Measurements from ENCODE around the gene ARMC5.
"Not testable (repeated sequence)": the region's sequence is repeated elsewhere in the genome, so short reads cannot be mapped to it uniquely, and the experiment has no call there.

DNA sequence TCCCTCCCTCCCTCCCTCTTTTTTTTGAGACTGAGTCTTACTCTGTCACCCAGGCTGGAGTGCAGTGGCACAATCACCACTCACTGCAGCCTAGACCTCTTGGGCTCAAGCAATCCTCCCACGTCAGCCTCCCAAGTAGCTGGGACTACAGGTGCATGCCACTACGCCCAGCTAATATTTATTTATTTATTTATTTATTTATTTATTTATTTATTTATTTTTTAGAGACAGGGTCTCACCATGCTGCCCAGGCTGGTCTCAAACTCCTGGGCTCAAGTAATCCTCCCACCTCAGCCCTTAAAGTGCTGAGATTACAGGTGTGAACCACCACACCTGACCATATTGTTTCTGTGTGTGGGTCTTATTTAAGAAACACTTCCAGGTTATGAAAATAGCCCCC, 42.3 kb upstream of the ARMC5 start:
- TF ChIP-seq CTCF (IDR thresholded peaks at IDR 0.05; ENCODE audit: low read depth, low read length, poor library complexity, severe bottlenecking); EZH2phosphoT487 (IDR thresholded peaks at IDR 0.05; ENCODE audit: borderline replicate concordance, low read length): not testable (repeated sequence)
